Measurements from ENCODE around the gene FPGS. TPM values are rescaled to one million over a fixed set of nuclear protein-coding genes. Genes with fewer than 3 reads are reported as not detected.
"Not testable (repeated sequence)": the region's sequence is repeated elsewhere in the genome, so short reads cannot be mapped to it uniquely, and the experiment has no call there.

FPGS gene
- polyA plus RNA-seq, 3 donors: 45.4 to 53.4 (median 50.6) TPM

GRCh38 chr9:127832248-127832647 is 29.6 kb downstream of the FPGS start:
- no peak for DNase-seq

DNA sequence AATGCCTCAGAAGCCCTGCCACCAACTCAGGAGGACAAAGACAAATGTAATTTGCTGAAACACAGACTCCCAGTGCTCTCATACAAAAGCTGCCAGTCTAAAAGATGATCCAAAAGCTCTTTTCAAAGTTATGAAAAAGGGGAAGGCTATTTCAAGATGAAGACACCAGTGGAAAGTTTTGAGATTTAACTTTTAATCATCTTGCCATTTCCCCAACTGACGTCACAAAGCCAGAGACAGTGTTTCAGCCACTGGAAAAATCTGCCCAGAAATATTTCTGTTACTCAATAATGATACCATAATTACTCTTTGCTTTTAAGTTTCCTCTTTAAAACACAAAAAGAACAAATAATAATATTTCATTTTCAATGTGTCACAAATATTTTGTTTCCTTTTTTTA is 30.9 kb downstream of the FPGS start:
- DNase-seq: no peak

DNA sequence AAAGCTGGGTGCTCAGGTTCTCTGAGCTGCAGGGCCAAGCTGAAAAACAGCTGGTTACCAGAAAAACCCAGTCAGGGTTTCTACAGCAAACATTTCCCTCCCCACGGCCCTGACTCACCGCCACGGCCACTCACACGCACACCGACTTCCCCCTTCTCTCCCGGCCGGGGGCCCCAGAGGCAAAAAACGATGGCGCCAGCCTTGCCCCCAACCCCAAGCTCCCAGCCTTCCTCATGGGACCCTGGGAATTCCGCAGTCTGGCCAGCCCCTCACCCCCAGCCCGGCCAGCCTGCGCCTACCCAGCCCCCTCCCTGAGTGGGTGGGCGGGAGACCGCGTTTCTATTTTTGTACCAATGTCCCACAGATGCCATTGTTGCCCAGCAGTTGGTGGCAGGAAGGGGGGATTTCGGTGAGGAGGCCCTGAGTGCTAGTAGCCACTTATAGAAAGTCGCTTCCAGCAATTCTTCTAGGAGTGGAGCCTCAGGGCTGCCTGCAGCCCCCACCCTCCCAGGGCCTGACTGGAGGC is 33.4 kb downstream of the FPGS start:
- no peak for DNase-seq

DNA sequence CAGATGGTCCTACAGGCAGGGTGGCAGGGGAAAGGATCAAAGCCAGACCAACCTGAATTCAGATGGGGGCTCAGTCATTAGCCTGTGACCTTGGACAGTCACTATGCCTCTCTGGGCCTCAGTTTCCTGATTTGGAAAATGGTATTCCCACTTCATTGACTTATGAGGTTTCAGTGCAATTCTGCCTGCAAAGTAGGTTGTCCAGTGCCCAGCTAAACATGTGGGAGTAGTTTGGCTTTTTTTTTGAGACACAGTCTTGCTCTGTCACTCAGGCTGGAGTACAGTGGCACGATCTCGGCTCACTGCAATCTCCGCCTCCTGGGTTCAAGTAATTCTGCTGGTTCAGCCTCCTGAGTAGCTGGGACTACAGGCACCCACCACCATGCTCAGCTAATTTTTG is 33.9 kb downstream of the FPGS start:
- DNase-seq: not testable (repeated sequence)

- no peak for DNase-seq
Observed at GRCh38 chr9:127837346-127837745, 34.7 kb downstream of the FPGS start.

DNA sequence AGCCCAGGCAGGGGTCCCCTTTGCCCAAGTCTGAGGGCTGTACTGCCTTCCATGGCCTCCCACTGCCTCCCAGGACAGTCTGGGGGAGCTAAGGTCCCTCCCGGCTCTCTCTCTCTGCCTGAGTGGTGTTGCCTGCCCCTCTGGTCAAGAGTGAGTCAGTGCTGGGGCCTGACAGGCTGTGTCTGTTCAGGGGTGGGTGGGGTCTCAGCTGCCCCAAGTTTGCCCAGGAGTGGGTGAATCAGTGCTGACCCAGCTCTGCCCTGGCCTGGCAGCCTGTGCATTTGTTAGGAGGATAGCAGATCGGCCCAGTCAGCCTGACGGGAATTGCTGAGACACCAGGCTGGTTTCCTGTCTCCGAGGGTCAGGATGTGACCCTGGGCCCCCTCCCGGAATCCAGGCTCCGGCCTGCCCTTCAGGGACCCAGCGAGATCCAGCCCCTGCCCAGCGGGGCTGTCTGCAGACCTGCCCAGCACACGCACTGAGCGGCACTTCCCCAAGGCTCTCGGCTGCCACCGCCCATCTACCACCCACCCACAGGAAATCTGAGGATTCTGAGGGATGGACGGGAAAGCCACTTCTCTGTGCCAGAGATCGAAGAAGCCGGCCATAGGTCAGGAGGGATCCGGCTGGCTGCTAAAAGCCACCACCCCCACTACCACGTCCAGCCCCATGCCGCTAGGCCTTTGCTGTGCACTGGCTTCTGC is 35.8 kb downstream of the FPGS start:
- no peak for DNase-seq

- no peak for DNase-seq
Observed at GRCh38 chr9:127841087-127841835, 38.6 kb downstream of the FPGS start.

- DNase-seq: no peak
Observed at GRCh38 chr9:127844821-127845359, 42.2 kb downstream of the FPGS start.

- DNase-seq: not testable (repeated sequence)
Observed at GRCh38 chr9:127845619-127846018, 42.9 kb downstream of the FPGS start.

- DNase-seq: no peak
Observed at GRCh38 chr9:127846443-127847177, 43.9 kb downstream of the FPGS start.

GRCh38 chr9:127847178-127847510 is 44.5 kb downstream of the FPGS start:
- no peak for DNase-seq

DNA sequence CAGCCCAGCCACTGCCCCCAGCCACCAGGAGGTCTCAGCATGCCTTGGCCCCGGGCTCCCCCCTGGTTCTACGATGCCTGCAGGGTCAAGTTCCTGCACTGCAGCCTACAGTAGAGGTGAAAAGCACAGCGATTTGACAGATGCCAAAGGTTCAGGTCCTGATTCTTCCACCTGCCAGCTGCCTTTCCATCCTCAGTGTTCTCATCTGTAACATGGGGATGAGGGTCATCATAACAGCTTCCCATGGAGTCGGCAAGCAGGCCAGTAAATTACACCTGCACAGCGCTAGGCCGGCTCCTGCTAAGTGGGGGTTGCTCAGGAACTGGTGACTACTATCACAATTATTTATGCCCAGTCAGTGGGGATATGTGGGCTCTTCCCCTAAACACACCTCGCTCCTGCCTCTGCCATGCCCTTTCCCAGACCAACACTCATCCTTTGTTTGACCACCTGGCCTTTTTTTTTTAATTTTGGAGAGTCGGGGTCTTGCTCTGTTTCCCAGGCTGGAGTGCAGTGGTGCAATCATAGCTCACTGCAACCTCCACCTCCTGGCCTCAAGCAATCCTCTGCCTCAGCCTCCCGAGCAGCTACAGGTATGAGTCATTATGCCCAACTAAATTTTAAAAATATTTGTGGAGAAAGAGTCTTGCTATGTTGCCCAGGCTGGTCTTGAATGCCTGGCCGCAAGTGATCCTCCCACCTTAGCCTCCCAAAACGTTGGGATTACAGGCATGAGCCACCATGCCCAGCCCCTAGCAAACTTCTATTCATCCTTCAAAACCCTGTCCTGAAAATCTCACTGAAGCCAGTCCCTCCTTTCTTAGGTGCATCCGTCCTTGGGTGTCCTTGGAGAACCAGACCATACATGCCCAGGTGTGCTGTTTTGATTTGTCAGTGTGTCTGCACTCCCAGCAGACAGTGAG is 45.4 kb downstream of the FPGS start:
- DNase-seq: no peak

DNA sequence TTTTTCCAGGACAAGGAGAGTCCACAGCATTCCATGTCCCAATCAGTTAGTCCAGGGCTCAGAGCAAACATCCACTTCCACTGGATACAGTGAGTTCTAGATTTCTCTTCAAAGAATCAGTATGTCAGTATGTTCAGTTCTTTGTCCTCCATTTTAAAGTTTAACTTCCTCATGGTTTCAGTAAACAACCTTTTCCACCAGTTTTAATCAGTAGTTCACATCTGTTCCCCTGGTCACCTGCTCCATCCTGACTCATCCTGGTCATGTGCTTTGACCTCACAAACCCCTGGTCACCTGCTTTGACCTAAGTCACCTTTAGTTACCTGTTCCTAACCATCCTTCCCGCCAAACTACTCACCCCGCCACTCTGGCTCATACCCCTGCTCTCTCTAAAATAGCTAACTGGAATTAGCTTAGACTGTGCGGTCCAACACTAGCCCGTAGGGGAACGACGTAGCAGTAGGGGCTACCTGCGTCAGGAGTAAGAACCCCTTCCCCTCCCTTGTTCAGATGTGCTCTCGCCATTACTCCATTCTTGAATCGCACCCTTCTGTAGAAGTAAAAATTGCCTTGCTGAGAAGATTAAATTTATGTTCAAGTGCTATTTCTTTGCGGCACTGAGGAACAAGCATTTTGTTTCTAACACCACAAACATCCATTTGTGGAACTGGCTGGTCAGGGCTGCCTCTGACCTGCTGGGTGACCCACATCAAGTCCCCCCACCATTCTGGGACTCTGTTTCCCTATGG is 46.2 kb downstream of the FPGS start:
- no peak for DNase-seq

- no peak for DNase-seq
Observed at GRCh38 chr9:127850286-127850830, 47.7 kb downstream of the FPGS start.

DNA sequence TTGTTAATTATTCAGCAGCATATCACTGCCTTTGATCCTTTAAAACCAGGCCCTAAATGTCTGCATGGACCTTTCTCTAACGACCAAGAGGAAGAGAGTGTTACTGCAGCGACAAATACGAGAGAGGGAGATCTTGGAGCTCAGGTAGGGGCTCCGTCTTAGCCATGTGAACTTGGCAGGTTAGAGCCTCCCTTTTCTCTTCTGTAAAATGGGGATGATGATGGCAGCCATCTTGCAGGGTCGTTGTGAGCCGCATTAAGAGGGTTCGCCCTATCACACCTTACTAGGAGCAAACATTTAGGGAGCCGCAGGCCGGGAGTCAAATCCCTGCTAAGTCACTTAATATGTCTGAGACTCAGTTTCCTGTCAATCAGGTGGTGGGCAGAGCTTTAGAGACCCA is 50.1 kb downstream of the FPGS start:
- no peak for DNase-seq

GRCh38 chr9:127853312-127854183 is 50.9 kb downstream of the FPGS start:
- DNase-seq: no peak

DNA sequence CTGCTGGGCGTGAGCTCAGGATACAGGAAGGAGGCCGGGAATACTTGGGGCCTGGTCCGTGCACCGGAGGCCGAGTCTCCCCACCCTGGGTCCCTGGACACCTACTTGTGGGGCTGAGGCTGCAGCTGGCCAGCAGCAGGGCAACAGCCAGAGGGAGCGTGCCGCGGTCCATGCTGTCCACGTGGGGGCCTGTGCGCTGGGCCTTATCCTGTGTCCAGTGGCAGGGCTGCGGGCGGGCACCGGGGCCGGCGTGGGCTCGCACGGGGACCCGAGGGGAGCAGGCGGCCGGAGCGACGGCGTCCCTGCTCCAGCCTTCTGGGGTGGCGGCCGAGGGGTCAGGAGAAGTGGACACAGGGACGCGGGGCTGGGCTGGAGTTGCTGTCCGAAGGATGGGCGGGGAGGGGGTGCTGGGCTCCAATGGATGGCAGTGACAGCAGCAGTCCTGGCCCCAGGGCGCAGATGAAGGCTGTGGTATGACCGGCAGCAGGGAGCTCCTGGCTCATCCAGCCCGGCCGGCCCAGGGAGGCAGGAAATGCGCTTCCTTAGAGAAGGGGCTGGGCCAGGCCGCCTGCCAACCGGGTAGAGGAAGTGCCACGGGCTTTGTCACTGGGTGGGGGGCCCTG is 51.6 kb downstream of the FPGS start, which contains the start of gene ENG:
ENG (minus strand) TSS at position 475 of the 623 bp plus-strand sequence; CDS start at position 172, 303 bp downstream.
- no peak for DNase-seq

GRCh38 chr9:127854960-127855359 is 52.3 kb downstream of the FPGS start:
- no peak for DNase-seq

- DNase-seq: no peak
Observed at GRCh38 chr9:127855522-127855921, 52.8 kb downstream of the FPGS start.

Measured in renal pelvis (tissue), 4 donors.